HG02970 (cell line): ENCODE data around the gene KRTAP26-1.

Experiments used
- ATAC-seq: cut with Tn5 transposase; IDR thresholded peaks from one replicate; pipeline ENCODE4 v1.9.1; 2021; ENCODE audit warnings: mild to moderate bottlenecking, moderate library complexity, moderate number of reproducible peaks; ENCODE audit not compliant: unreplicated experiment, low FRiP score

Gene KRTAP26-1

GRCh38 chr21:30282850-30283249, 37.3 kb downstream of the KRTAP26-1 start, which contains the start of gene KRTAP24-1:
Gene KRTAP24-1 (minus strand): TSS chr21:30282950. CDS start chr21:30282932, 18 bp downstream.
- no peak for ATAC-seq

- no peak for ATAC-seq
These were observed 48.5 kb downstream of the KRTAP26-1 start for GRCh38 chr21:30271611-30272010.

- no peak for ATAC-seq
These were observed 49.0 kb downstream of the KRTAP26-1 start for GRCh38 chr21:30271156-30271555.

GRCh38 chr21:30269803-30270530, 50.1 kb downstream of the KRTAP26-1 start:
- ATAC-seq = no peak
